ENCODE data around the gene EBP. TPM values are rescaled to one million over a fixed set of nuclear protein-coding genes. Genes with fewer than 3 reads are reported as not detected.
A peak's percentile ranks its signal among the peaks of the same experiment; 100 is the strongest.

EBP gene
- total RNA-seq, 2 donors from 2014 or later = 37.8 to 46.9 TPM

GRCh38 chrX:48539345-48540027, 17.9 kb downstream of the EBP start, which contains the start of gene TBC1D25:
Gene TBC1D25 (plus strand): TSS chrX:48539714. CDS start chrX:48539798, 84 bp downstream.
- DNase-seq (ENCODE audit: low spot score) = peak; percentile 92
- Histone ChIP-seq H3K4me3 (peak within 1 kb of the TSS; percentile 51 to 59), H3K4me1 (replicated peaks) (no peaks in the 10 kb centered on the region), H3K27ac (peak within 1 kb of the TSS; percentile 85), H3K36me3 (no peaks in the 10 kb centered on the region), H3K27me3 (replicated peaks; ENCODE audit: insufficient read depth) (no peaks in the 10 kb centered on the region), H3K9me3 (no peaks in the 10 kb centered on the region)
- TF ChIP-seq POLR2AphosphoS5 (IDR thresholded peaks at IDR 0.05) (peak; percentile 89), POLR2A (IDR thresholded peaks at IDR 0.05) (peak; percentile 62)
- TF ChIP-seq, protein P1, sequence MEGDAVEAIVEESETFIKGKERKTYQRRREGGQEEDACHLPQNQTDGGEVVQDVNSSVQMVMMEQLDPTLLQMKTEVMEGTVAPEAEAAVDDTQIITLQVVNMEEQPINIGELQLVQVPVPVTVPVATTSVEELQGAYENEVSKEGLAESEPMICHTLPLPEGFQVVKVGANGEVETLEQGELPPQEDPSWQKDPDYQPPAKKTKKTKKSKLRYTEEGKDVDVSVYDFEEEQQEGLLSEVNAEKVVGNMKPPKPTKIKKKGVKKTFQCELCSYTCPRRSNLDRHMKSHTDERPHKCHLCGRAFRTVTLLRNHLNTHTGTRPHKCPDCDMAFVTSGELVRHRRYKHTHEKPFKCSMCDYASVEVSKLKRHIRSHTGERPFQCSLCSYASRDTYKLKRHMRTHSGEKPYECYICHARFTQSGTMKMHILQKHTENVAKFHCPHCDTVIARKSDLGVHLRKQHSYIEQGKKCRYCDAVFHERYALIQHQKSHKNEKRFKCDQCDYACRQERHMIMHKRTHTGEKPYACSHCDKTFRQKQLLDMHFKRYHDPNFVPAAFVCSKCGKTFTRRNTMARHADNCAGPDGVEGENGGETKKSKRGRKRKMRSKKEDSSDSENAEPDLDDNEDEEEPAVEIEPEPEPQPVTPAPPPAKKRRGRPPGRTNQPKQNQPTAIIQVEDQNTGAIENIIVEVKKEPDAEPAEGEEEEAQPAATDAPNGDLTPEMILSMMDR (IDR thresholded peaks at IDR 0.05) = peak in 3 of 4 experiments; percentile 10 to 39 (median 29)
- intact Hi-C loops (cut with DNase I) = loop anchor here (10.0 kb wide), 1 partner anchor 55 kb away; the partner anchor contains the start of gene WDR13
- under 1% methylated on average over 42 of the region's 59 CpGs for WGBS

GRCh38 chrX:48540028-48540375, 18.4 kb downstream of the EBP start:
- 5% methylated on average over 12 of the region's 12 CpGs for WGBS
- no peaks in the 10 kb centered on the region for H3K36me3 ChIP-seq
- intact Hi-C loops (cut with DNase I) = no loop called here
- H3K27me3 ChIP-seq (replicated peaks; ENCODE audit: insufficient read depth) = no peaks in the 10 kb centered on the region
- TF ChIP-seq POLR2A (IDR thresholded peaks at IDR 0.05) (no peak), POLR2AphosphoS5 (IDR thresholded peaks at IDR 0.05) (no peak)
- TF ChIP-seq, protein P1 (IDR thresholded peaks at IDR 0.05) = no peak
- no peaks in the 10 kb centered on the region for H3K9me3 ChIP-seq
- no peaks in the 10 kb centered on the region for H3K4me1 ChIP-seq (replicated peaks)
- peak overlapping the region; percentile 85 for H3K27ac ChIP-seq
- DNase-seq (ENCODE audit: low spot score) = peak; percentile 16
- H3K4me3 ChIP-seq = peak overlapping the region; percentile 51 to 59

DNA sequence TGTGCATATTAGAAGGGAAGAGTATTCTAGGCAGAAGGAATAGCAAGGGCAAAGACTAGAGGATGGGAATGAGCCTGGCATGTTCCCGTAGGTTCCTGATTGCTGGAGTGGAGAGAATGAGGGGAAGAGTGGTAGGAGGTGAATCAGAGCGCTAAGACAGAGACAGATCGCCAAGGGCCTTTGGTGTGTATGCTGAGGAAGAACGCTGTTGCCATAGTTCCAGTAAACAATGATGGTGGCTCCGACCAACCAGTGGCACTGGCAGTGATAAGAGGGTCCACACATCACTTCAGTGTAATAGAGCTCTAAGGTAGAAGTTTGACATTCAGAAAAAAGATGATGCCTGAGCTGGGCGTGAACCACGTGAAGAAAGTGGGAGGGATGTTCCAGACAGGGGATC, 18.9 kb downstream of the EBP start:
- intact Hi-C loops (cut with DNase I) = no loop called here
- TF ChIP-seq, protein P1 (IDR thresholded peaks at IDR 0.05) = no peak
- TF ChIP-seq POLR2AphosphoS5 (IDR thresholded peaks at IDR 0.05) (no peak), POLR2A (IDR thresholded peaks at IDR 0.05) (no peak)
- Histone ChIP-seq H3K4me1 (replicated peaks) (no peaks in the 10 kb centered on the region), H3K27me3 (replicated peaks; ENCODE audit: insufficient read depth) (no peaks in the 10 kb centered on the region), H3K36me3 (no peaks in the 10 kb centered on the region), H3K9me3 (no peaks in the 10 kb centered on the region), H3K4me3 (peak overlapping the region in 1 of 2 donors; percentile 51), H3K27ac (peak overlapping the region in 1 of 2 donors; percentile 85)
- 81% methylated on average over 7 of the region's 7 CpGs for whole genome bisulfite sequencing
- no peak for DNase-seq (ENCODE audit: low spot score)

GRCh38 chrX:48541140-48541814, 19.7 kb downstream of the EBP start:
- WGBS = 76% methylated on average over 10 of the region's 10 CpGs
- Histone ChIP-seq H3K9me3 (no peaks in the 10 kb centered on the region), H3K27ac (no peak overlapping the region), H3K4me1 (replicated peaks) (no peaks in the 10 kb centered on the region), H3K27me3 (replicated peaks; ENCODE audit: insufficient read depth) (no peaks in the 10 kb centered on the region), H3K4me3 (no peak overlapping the region), H3K36me3 (no peaks in the 10 kb centered on the region)
- no peak for DNase-seq (ENCODE audit: low spot score)
- intact Hi-C loops (cut with DNase I) = no loop called here
- TF ChIP-seq POLR2AphosphoS5 (IDR thresholded peaks at IDR 0.05) (no peak), POLR2A (IDR thresholded peaks at IDR 0.05) (no peak)
- TF ChIP-seq, protein P1 (IDR thresholded peaks at IDR 0.05) = no peak

Measured in prostate gland (tissue), 2 donors.